Breast epithelium (tissue), 3 donors: ENCODE measurements around the gene TMSB15A.
"Not testable (repeated sequence)": the region's sequence is repeated elsewhere in the genome, so short reads cannot be mapped to it uniquely, and the experiment has no call there.

ENCODE experiments used
- CTCF ChIP-seq, 3 donors: fragments of 450-650 bp; IDR thresholded peaks; one replicate each; pipeline ENCODE4 v1.5.1; 2016 to 2017; ENCODE audit warnings: antibody characterized with exemption in 3 of 3, mild to moderate bottlenecking in 3 of 3, moderate library complexity in 3 of 3
- POLR2AphosphoS5 ChIP-seq, 3 donors: sonication (generic); formaldehyde crosslinking; IDR thresholded peaks; one replicate each; pipeline ENCODE4 v1.6.1; 2017; ENCODE audit warnings: antibody characterized with exemption in 3 of 3

GRCh38 chrX:102546175-102546574 is 29.6 kb upstream of the TMSB15A start:
- not testable (repeated sequence) for TF ChIP-seq CTCF, POLR2AphosphoS5 (IDR thresholded peaks at IDR 0.05)
